C4-2B (cell line): ENCODE results near the gene CDC37.

Experiments used
- CTCF ChIP-seq: fragments of 450-650 bp; conservative IDR thresholded peaks from 2 replicates; pipeline ENCODE4 v1.5.1; 2017; ENCODE audit warnings: mild to moderate bottlenecking
- ZFX ChIP-seq: fragments of 450-650 bp; IDR thresholded peaks from 2 replicates; pipeline ENCODE4 v1.6.1; 2017

- TF ChIP-seq CTCF = no peak
- no peak for TF ChIP-seq ZFX
Measured at GRCh38 chr19:10372690-10373089, 30.7 kb downstream of the CDC37 start.
